Tibial artery (tissue), 4 donors: Measurements from ENCODE around the gene GPX6.
"Not testable (repeated sequence)": the region's sequence is repeated elsewhere in the genome, so short reads cannot be mapped to it uniquely, and the experiment has no call there.

Source experiments
- DNase-seq, 2 donors: peaks; one replicate each; pipeline ENCODE4 v3.0.0-alpha.2; 2019
- H3K27ac ChIP-seq, 2 donors: fragments of 200-600 bp; sonication (generic) in 1 of 2; 1 replicate in 1 of 2; 2 replicates in 1 of 2; pipeline ENCODE4 v1.5.1; 2018 to 2019; ENCODE audit warnings: mild to moderate bottlenecking in 1 of 2
- H3K27me3 ChIP-seq, 2 donors: fragments of 200-600 bp; sonication (generic) in 1 of 2; one replicate each; pipeline versions ENCODE4 v1.5.1 to v1.6.0; 2016 to 2019
- H3K36me3 ChIP-seq, 3 donors: fragments of 200-600 bp; sonication (generic) in 2 of 3; one replicate each; pipeline ENCODE4 v1.5.1; 2016 to 2019; ENCODE audit warnings: mild to moderate bottlenecking in 2 of 3
- H3K4me1 ChIP-seq, 4 donors: fragments of 200-600 bp; sonication (generic) in 2 of 4; 1 replicate in 3 of 4; 2 replicates in 1 of 4; pipeline ENCODE4 v1.5.1; 2016 to 2019
- H3K4me3 ChIP-seq, 2 donors: fragments of 200-600 bp; sonication (generic) in 1 of 2; 1 replicate in 1 of 2; 2 replicates in 1 of 2; pipeline ENCODE4 v1.5.1; 2018 to 2019; ENCODE audit warnings: mild to moderate bottlenecking in 2 of 2
- H3K9me3 ChIP-seq, 3 donors: fragments of 200-600 bp; sonication (generic) in 1 of 3; one replicate each; pipeline ENCODE4 v1.5.1; 2016 to 2019
- intact Hi-C: fragments of 100-400 bp; cut with DNase I; formaldehyde crosslinking; loops from one replicate; pipeline ENCODE4 v1.15.0; 2023; ENCODE audit warnings: low total_unique reads
- TF ChIP-seq, protein P1 (sequence below), 2 experiments: fragments of 200-600 bp in 1 of 2; fragments of 450-650 bp in 1 of 2; IDR thresholded peaks; one replicate each; pipeline ENCODE4 v1.5.1; 2017 to 2019; ENCODE audit warnings: antibody characterized with exemption in 2 of 2, mild to moderate bottlenecking in 1 of 2, moderate library complexity in 1 of 2

The GPX6 gene

DNA sequence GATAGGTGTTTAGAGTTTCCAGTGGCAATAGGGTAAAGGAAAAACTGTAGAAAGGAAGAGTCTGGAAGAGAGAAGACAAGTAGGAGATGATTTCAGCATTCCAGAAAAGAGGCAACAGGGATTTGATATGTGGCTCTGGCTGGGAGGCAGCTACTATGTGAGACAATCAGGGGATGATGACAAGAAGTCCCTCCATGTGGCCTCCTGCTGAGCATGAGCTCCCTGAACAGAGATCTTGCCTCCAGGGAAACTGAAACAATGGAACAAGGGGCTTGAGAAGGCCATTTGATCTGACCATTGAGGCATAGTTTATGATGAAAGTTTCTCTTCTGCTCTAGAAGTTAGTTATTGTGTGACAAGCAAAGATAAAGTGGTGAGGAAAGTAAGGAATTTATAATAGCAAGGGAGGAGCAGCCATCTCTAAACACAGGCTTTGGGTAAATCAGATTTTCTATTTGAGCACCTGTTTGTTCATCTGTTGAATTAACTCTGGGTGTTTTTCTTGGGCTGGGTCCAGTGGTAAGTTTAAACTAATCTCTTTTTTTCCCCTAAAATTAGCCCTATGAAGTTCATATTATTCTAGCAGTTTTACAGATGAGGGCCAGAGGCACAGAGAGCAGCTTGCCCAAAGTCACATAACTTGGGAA is 7.1 kb upstream of the GPX6 start:
- H3K36me3 ChIP-seq = no peaks in the 10 kb centered on the region
- no peaks in the 10 kb centered on the region for H3K9me3 ChIP-seq
- no peak overlapping the region for H3K4me3 ChIP-seq
- TF ChIP-seq, protein P1, sequence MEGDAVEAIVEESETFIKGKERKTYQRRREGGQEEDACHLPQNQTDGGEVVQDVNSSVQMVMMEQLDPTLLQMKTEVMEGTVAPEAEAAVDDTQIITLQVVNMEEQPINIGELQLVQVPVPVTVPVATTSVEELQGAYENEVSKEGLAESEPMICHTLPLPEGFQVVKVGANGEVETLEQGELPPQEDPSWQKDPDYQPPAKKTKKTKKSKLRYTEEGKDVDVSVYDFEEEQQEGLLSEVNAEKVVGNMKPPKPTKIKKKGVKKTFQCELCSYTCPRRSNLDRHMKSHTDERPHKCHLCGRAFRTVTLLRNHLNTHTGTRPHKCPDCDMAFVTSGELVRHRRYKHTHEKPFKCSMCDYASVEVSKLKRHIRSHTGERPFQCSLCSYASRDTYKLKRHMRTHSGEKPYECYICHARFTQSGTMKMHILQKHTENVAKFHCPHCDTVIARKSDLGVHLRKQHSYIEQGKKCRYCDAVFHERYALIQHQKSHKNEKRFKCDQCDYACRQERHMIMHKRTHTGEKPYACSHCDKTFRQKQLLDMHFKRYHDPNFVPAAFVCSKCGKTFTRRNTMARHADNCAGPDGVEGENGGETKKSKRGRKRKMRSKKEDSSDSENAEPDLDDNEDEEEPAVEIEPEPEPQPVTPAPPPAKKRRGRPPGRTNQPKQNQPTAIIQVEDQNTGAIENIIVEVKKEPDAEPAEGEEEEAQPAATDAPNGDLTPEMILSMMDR (IDR thresholded peaks at IDR 0.05) = no peak
- H3K27me3 ChIP-seq = peaks cover 0 to 5% of the 10 kb centered on the region in 2 donors
- H3K4me1 ChIP-seq = no peaks in the 10 kb centered on the region
- no peak overlapping the region for H3K27ac ChIP-seq
- intact Hi-C loops = no loop called here
- no peak for DNase-seq

DNA sequence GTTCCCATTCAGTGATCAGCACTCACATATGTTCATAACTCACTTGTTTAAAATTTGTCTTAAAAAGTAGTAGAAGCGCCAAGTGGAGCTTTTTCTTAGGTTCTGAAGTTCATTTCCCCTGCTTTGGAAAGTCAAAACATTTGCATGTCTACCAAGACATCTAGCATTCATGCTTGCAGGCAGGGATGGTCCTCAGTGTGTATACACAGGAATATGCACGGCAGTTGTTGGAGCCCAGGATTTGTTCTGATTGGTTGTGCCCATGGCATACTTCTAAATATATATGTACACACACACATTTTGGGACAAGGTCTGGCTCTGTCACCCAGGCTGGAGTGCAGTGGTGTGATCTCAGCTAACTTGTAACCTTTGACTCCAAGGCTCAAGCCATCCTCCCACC is 2.4 kb upstream of the GPX6 start:
- intact Hi-C loops = no loop called here
- Histone ChIP-seq H3K36me3 (no peaks in the 10 kb centered on the region), H3K27me3 (no peaks in the 10 kb centered on the region), H3K4me3 (no peak overlapping the region), H3K4me1 (no peaks in the 10 kb centered on the region), H3K9me3 (no peaks in the 10 kb centered on the region), H3K27ac (no peak overlapping the region)
- TF ChIP-seq, protein P1 (IDR thresholded peaks at IDR 0.05) = no peak
- DNase-seq = no peak

DNA sequence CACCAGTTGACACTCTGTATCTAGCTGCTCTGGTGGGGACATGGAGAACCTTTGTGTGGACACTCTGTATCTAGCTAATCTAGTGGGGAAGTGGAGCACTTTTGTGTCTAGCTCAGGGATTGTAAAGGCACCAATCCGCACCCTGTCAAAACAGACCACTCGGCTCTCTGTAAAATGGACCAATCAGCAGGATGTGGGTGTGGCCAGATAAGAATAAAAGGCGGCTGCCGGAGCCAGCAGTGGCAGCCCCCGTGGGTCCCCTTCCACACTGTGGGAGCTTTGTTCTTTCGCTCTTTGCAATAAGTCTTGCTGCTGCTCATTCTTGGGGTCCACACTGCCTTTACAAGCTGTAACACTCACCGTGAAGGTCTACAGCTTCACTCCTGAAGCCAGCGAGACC is 3.2 kb downstream of the GPX6 start:
- intact Hi-C loops, H3K4me3 ChIP-seq, H3K27ac ChIP-seq, H3K4me1 ChIP-seq, H3K36me3 ChIP-seq, H3K27me3 ChIP-seq, H3K9me3 ChIP-seq, DNase-seq: not testable (repeated sequence)

DNA sequence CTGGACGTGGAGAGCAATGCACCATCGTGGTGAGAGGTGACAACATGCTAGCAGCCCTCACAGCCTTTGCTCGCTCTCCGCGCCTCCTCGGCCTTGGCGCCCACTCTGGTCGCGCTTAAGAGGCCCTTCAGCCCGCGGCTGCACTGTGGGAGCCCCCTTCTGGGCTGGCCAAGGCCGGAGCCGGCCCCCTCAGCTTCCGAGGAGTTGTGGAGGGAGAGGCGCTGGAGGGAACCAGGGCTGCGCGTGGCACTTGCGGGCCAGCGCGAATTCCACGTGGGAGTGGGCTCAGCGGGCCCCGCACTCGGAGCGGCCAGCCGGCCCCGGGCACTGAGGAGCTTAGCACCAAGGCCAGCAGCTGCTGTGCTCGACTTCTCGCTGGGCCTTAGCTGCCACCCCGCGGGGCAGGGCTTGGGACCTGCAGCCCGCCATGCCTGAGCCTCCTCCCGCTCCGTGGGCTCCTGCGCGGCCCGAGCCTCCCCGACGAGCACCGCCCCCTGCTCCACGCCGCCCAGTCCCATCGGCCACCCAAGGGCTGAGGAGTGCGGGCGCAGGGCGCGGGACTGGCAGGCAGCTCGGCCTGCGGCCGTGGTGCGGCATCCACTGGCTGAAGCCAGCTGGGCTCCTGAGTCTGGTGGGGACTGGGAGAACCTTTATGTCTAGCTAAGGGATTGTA is 3.8 kb downstream of the GPX6 start:
- H3K4me3 ChIP-seq = no peak overlapping the region
- DNase-seq = no peak
- H3K9me3 ChIP-seq = no peaks in the 10 kb centered on the region
- TF ChIP-seq, protein P1 (IDR thresholded peaks at IDR 0.05) = no peak
- intact Hi-C loops = no loop called here
- H3K36me3 ChIP-seq = no peaks in the 10 kb centered on the region
- H3K27me3 ChIP-seq = no peaks in the 10 kb centered on the region
- no peak overlapping the region for H3K27ac ChIP-seq
- H3K4me1 ChIP-seq = no peaks in the 10 kb centered on the region

DNA sequence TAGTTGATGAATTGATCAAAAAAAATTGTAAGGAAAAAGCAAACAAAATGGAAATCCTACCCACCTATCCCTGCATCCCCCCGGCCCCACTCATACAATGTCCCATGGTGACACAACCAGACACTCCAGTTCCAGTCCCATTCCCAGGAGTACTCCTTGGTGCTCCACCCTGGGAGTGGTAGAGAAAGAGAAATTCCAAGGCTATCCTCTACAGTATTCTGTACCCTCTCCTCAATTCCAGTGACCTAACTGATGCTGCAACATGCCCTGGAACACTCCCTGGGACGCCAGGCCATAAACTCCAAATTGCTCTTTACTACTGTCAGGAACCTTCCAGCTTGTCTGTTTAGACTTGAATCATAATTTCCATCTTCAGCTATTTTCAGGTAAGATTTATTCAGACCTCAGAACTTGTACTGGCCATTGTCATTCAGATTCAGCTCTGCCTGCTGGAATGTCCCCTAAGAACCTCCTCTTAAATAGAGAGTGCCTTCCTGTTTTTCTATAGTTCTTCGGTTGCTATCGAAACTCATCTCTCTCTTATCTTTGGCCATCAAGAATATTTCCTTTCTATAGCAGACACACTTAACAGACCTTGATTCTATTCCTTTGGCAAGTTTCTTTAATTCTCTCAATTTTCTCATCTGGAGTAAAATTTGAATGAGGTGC is 8.7 kb downstream of the GPX6 start:
- intact Hi-C loops = no loop called here
- H3K36me3 ChIP-seq = no peaks in the 10 kb centered on the region
- H3K9me3 ChIP-seq = no peaks in the 10 kb centered on the region
- H3K27me3 ChIP-seq = no peaks in the 10 kb centered on the region
- H3K4me1 ChIP-seq = no peaks in the 10 kb centered on the region
- TF ChIP-seq, protein P1 (IDR thresholded peaks at IDR 0.05) = no peak
- DNase-seq = no peak
- H3K4me3 ChIP-seq = no peak overlapping the region
- H3K27ac ChIP-seq = no peak overlapping the region

DNA sequence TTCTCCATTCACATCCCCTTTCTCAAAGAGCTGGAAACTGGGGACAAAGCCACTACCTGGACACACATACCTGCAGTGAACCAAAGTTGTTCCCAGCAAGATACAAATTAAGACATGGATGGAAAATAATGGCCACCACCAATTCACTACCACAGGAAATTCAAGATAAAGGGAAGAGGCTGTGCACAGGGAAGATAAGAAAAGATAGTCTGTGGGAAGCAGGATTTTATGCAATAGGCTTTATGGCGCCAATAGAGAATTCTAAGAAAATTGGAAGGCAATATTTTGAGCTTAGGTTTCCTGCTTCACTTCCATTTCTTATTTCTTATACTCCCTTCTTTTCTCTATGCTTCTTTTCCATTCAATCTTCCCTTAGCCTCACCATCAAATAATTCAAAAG is 9.9 kb downstream of the GPX6 start:
- intact Hi-C loops = no loop called here
- Histone ChIP-seq H3K4me1 (no peaks in the 10 kb centered on the region), H3K9me3 (no peaks in the 10 kb centered on the region), H3K36me3 (no peaks in the 10 kb centered on the region), H3K27me3 (no peaks in the 10 kb centered on the region), H3K27ac (no peak overlapping the region), H3K4me3 (no peak overlapping the region)
- TF ChIP-seq, protein P1 (IDR thresholded peaks at IDR 0.05) = no peak
- DNase-seq = no peak

DNA sequence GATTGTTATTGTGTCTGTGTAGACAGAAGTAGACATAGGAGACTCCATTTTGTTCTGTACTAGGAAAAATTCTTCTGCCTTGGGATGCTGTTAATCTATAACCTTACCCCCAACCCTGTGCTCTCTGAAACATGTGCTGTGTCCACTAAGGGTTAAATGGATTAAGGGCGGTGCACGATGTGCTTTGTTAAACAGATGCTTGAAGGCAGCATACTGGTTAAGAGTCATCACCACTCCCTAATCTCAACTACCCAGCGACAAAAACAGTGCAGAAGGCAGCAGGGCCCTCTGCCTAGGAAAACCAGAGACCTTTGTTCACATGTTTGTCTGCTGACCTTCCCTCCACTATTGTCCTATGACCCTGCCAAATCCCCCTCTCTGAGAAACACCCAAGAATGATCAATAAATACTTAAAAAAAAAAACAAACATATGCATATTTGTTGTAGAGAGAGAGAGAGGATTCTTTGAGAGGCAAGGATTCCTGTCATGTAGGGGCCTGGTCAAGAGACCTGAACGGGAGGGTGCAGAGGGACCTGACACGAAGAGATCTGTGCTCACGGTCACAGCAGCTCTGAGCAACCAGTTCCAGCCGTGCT is 12.8 kb downstream of the GPX6 start:
- H3K36me3 ChIP-seq, H3K27ac ChIP-seq, intact Hi-C loops, H3K27me3 ChIP-seq, H3K9me3 ChIP-seq, H3K4me3 ChIP-seq, DNase-seq, H3K4me1 ChIP-seq: not testable (repeated sequence)

DNA sequence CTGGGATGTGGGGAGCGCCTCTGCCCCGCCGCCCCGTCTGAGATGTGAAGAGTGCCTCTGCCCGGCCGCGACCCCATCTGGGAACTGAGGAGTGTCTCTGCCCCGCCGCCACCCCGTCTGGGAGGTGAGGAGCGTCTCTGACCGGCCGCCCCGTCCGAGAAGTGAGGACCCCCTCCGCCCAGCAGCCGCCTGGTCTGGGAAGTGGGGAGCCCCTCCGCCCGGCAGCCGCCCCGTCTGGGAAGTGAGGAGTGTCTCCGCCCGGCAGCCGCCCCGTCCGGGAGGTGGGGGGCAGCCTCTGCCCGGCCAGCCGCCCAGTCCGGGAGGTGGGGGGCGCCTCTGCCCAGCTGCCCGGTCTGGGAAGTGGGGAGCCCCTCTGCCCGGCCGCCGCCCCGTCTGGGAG is 13.5 kb downstream of the GPX6 start:
- H3K27me3 ChIP-seq, H3K4me3 ChIP-seq, H3K9me3 ChIP-seq, DNase-seq, H3K36me3 ChIP-seq, H3K27ac ChIP-seq, intact Hi-C loops, H3K4me1 ChIP-seq: not testable (repeated sequence)
